Activated CD4-positive, alpha-beta T cell treated with anti-CD3 and anti-CD28 coated beads, Interleukin-2, amount 50 U/mL, for 48 hours (primary cell): ENCODE data around the gene DDX41.
"Not testable (repeated sequence)": the region's sequence is repeated elsewhere in the genome, so short reads cannot be mapped to it uniquely, and the experiment has no call there.

Experiments
- DNase-seq, 2 experiments: peaks; one replicate each; pipeline ENCODE4 v3.0.0-alpha.2; 2020

The DDX41 gene

DNA sequence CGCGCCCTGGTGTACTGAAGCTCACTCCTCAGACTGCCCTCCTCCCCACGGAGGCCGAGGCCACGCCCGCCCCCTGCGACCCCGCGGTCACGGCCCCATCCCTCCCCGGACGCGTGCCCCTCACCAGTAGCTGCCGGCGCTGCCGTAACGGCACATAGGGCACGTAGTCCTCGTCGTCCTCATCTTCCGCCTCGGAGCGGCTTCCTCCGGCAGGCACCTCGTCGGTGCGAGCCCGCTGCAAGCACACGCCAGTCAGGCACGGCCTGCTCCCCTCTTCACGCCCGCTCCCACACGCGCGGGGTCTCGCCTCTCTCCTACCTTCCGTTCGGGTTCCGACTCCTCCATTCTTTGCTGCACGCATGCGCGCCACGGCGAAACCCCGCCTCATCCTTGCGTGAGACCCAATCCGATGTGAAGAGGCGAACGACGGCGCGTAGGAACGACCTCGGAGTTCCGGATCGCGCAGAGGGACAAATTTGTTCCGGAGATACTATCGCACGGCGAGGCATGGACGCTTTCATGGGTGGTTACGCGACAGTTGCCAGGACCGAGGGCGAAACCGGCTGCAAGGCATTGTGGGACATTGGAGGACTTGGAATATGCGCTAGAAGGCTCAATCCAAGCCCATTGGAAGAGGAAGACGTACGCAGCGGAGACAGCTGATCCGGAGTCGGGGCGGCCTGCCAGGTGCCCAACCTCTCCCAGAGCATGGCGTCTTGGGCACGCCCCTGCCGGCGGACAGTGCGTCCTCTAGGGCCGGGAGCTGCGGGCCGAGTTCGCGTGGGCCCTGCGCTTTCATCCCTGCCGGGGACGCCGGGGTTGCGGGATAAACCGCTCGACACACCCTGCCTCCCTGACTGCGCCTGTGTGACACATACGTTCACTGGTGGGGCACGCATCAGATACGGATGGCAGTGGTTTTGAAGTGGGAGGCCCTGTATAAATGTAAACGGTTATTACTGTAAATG is at the start of gene DDX41:
DDX41 (minus strand) TSS at position 361 of the 968 bp plus-strand sequence; CDS start at position 345, 16 bp downstream.
- DNase-seq, result peak; percentile 95 to 97

DNA sequence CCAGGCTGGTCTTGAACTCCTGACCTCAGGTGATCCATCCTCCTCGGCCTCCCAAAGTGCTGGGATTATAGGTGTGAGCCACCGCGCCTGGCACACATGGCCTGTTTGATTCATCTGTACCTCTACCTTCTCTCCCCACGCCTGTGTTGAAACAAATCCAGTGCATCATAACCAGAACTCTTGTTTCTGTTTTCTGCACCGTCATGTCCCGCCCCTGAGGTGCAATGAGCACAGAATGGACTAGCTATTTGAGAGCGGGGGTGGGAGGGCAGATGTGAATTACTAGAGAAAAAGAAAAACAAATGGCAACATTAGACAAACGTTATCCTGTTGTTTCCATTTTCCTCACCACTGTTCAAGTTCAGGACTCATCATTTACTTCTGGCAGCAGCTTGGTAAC is 48.3 kb upstream of the DDX41 start:
- no peak for DNase-seq

DNA sequence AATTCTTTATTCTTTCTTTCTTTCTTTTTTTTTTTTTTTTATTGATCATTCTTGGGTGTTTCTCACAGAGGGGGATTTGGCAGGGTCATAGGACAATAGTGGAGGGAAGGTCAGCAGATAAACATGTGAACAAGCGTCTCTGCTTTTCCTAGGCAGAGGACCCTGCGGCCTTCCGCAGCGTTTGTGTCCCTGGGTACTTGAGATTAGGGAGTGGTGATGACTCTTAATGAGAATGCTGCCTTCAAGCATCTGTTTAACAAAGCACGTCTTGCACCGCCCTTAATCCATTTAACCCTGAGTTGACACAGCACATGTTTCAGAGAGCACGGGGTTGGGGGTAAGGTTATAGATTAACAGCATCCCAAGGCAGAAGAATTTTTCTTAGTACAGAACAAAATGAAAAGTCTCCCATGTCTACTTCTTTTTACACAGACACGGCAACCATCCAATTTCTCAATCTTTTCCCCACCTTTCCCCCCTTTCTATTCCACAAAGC is 42.7 kb upstream of the DDX41 start:
- DNase-seq, result not testable (repeated sequence)

DNA sequence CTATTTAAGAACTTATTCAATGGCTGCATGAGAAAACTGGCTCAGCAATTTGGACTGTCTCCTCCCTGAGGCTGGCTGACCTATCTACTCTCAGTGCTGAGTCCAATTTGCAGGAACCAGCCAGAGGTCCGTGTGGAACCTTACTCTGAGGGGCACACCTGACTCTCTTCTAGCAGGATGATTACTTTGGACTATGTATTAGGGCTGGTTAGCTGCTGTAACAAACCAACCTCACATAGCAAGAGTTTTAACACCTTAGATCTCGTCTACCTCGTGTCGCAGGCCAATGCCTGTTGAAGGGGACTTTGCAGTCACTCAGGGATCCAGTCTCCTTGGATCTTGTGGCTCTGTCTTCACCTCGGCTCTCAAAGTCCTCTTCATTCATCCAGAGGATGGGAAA is 41.0 kb upstream of the DDX41 start:
- DNase-seq, result no peak

DNA sequence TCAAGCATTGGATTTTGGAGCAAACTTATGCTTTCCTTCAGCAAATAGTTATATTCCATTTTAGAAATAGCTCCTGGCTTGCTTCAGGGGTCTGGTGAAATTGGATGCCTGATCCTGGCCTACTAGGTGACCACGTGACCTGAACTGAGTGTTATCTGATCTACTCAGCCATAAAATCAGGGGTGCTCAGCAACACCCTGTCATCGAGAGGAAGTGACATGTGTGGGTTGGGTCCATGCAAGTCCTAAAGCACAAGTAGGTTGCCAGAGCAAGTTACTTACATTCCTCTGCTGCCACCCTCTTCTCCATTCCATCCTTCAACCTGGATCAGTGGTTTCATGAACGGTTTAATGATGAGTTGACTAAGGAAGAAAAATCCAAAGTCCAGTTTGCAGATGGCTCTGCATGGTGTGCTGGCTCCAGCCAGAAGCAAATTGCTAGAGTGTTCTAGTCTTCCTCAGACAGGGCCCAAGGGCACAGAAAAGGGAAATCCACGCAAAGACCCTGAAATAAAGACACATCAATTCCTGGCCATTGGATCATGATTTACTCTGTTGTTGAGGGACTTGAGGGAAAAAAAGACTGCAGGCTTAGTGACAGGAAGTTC is 40.4 kb upstream of the DDX41 start:
- no peak for DNase-seq

DNA sequence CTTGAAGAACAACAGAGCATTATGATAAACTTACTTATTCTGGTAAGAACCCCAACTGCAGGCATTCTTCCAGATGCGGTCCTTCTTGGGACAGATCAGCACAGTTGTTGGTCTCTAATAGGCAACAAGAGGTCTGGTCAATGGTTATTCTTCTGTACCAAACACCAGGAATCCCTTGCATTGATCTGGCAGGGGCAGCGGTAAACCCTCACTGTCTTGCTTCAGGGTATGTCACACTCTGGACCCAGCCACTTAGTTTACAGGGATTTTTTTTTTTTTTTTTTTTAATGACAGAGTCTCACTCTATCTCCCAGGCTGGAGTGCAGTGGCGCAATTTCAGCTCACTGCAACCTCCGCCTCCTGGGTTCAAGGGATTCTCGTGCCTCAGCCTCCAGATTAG is 38.9 kb upstream of the DDX41 start:
- no peak for DNase-seq

DNA sequence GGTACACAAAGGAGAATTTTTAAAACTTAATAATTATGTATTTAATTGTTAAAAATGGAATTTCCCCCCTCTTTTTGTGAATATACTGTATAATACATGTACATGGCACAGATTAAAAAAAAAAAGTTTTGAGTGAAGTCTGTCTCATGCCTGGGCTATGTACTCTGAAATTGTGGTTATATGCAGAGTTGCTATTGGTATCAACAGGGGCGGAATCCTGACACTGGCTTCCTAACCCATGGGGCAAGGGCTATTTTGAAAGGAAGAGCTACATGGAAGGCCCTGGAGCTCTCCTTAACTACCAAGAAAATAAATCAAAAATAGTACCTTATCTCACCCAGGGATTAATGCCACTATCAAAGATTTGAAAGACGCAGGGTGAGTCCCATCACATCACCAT is 38.5 kb upstream of the DDX41 start:
- DNase-seq, result no peak

DNA sequence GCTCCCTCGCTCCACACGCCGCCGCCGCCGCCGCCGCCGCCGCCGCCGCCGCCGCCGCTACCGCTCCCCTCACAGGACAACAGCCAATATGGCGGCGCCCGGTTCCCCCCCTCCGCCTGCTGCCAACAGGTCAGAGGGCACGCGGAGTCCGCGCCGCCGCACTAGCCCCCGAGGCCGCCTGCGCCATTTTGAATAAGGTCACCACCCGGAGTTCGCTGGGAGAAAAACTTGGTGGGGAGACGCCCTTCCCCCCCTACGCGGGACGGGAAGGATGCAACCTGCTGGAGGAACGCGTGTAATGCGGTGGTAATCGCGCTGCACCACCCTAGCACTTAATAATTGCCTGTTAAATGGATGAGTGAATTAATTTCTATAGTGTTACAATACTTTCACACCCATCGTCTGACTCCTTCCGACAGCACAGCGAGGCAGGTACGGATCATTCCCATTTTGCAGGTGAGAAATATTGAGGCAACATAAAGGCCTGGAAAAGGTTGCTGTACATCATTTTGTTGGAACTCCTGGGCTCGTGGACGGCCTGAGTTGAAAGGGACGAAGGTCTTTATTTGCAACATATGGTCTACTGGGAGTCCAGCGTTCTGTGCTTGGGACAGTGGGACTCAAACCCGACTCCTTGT is 37.8 kb upstream of the DDX41 start, which contains the start of gene FAM193B:
FAM193B (minus strand) TSS at position 90 of the 638 bp plus-strand sequence. CDS start 105 bp downstream, outside the sequence.
- peak; percentile 97 to 98 for DNase-seq

DNA sequence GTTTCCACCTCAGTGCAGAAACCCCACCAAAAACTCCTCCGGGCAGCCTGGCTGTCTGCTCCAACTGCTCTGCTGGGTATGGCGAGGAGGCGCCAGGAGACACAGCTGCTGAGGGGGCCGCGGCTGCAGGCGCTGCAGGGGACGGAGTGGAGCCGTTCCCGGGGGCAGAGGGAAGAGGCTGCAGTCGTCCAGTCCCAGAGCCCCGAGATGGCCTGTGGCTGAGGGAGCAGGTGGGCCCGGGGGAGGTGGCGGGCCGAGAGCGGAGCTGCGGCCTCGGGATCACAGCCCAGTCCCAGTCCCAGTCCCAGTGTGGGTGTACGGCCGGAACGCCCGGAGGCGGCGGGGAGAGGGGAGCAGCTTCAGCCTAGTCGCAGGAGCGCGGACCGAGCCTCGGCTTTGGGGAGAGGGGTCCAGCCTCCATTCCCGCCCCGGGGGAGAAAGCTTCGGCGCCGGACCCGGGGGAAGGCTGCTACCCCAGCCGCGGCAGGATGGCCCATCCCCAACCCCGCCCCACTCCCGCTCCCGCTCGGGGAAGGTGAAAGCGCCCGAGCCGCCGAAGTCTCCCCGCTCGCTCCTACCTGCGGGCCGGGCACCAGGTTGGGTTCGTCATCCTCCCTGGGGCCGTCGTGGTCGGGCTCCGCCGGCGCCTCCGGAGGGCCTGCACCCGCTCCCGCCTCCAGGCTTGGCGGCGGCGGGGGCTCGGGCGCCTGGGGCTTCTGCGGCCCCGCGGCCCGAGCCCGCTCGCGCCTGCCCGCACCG is 37.1 kb upstream of the DDX41 start:
- DNase-seq, result peak; percentile 52 to 60

DNA sequence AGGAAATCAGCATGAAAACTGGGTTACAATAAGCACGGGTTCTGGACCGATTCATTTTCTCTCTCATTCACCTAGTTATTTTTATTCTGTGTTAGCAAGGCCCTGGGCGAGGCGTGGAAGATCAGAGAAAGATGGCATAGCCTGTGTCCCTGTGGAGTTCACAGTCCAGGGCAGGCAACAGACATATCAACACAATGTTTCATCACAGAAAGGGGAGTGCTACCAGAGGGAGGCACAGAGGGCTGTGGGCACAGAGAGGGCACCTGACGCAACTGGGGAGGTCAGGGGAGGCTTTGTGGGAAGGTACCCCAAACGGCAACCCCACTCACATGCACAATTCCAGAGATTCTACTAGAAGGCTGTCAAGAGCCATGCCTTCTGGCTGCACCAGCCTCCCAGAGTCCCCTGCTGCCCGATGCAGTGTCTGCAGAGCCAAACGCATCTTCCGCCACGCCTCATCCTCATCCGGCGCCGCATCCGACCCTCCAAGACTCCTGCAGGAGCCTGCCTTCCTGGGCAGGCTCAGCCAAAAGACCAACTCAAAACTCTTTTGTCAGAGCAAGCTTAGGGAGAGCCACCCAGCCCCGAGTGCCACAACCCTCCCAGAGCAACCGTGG is 36.2 kb upstream of the DDX41 start:
- no peak for DNase-seq

DNA sequence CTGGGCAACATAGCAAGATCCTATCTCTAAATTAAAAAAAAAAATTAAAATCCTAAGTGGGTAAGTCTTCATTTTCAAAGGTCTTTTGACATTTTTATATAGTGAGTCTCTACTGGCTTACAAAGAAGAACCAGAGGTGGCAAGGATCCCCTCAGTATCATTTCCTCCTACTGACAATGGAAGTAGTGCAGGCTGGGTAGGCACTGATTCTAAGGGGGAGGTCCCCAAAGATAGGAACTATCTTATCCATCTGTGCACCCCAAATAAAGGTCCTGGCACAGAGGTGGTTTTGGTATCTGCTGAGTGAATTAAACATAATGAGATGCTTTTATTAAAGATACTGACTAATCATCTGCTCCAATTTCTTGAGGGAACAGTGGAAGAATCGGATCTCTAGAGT is 33.4 kb upstream of the DDX41 start:
- DNase-seq, result no peak

DNA sequence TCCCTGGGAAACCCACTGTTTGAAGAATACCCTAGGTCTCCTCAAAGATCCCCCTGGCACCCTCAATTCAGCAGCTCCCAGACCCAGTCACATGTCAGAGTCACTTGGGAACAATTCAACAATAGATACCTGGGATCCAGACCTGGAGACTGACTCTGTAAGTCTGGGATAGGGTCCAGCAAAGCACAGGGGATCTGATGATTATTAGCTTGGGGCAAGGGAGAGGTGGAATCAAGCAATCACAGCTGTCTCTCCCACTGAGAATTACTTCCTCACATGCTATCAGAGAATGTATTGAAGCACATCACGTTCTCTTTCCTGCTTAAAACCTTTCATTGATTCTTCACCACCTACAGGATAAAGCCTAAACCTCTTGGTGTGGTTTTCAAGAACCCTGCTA is 31.7 kb upstream of the DDX41 start:
- no peak for DNase-seq

DNA sequence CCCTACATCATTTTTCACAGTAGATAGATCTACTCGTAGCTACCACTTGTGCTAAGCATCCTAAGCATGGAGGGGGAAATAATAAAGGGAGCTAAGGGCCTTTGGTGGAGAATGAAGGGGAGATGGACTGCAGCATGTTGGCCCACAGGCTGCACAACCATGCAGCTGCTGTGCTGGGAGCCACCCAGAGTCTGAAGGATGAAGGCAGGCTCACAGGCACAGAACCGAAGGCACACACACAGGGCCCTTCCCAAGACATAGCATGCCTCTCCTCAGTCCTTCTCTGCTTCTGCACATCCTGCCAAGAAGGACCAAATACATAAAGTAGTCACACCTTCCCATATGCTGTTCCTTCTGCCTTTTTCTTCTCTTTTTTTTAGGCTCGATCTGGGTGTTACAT is 31.0 kb upstream of the DDX41 start:
- no peak for DNase-seq

DNA sequence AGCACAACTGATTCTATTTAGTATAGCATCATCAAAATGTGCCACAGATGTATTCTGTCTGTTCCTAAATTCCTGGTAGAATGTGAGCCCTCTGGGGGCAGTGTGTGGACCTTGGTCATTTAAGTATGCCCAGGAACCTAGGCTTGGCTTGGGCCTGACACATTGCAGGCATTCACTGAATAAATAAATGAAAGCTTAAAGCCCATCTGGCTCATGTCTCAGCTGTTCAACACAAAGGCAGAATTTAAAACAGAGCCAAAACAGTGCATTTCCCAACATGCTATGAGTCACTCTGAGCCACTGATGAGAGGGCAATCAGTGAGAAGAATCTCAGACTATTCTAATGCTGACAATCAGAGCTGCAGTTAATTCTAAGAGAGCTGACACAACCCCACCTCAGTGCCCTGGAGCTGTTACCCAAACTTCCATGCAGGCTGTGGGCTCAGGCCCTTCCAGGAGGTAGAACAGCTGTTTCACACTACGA is 29.5 kb upstream of the DDX41 start:
- no peak for DNase-seq

DNA sequence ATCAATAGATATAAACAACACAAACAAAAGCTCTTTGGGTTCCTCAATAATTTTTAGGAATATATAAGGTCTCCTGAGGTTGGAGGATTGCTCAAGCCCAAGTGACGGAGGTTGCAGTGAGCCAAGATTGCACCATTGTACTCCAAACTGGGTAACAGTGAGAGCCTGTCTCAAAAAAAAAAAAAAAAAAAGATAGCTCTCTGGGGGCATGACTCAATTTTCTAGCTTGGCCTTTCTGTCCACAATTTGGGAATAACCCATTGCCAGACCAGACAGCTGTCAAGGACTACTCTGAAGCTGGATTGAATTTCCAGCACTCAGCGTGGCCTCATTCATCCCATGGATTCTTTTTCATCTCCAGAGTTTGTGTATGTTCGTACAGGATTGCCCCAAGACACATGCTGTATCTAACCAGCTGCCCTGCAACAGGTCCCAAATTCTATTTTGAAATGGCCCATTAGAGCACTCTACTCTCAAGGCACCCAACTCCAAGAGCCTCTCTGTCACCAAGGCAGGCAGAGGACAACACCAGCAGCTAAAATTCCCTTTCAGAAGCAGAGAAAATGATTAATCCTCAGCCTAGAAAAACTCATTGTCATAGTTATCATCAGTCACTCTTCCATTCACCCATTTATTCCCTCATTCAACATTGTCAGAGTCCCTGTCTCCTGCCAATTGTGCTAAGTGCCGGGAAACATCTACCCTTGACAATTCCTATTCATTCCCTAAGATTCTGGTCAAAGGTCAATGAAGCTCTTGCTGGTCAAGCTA is 28.9 kb upstream of the DDX41 start:
- no peak for DNase-seq

DNA sequence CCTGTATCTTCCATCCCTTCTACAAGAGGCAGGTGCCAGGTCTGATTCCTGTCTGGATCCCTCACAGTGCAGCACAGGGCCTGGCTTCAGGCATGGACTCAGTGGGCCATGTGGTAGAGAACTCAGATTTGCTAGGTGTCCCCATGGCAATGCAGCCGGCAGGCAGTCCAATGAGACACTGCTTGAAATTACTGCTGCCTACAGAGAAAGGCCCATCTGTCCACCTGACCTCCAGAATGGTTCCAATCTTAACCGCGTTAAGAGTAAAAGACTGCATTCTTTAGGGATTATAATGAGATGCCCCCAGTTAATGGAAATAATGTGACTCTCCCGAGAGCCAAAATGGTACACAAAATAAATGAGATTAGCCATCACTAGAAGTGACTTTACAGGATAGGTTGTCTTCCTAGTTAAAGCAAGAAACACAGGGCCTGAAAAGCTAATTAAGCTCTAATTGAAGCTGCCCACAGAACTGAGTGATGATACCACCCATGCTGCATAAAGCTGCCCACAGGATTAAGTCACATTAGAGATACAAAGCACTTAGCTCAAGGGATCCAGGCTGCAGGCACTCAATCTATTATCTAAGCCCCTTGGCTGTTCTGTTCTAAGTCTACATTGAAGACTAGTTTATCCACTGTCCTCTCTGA is 26.2 kb upstream of the DDX41 start:
- no peak for DNase-seq

DNA sequence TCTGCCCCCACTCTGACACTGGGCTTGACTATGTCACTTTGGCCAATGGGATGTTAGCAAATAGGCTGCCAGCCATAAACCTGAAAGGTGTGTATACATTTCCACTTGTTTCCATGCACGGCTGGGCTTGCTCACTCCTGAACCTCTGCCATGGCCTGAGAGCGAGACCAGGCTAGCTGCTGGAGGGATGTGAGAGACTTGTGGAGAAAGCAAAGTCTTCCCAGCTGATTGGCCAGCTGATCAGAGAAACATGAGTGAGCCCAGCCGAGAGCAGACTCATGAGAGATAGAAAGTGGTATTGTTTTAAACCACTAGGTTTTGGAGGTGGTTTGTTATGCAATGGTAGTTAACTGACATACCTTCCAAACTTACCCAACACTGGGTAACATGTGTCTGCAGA is 23.7 kb upstream of the DDX41 start:
- no peak for DNase-seq

DNA sequence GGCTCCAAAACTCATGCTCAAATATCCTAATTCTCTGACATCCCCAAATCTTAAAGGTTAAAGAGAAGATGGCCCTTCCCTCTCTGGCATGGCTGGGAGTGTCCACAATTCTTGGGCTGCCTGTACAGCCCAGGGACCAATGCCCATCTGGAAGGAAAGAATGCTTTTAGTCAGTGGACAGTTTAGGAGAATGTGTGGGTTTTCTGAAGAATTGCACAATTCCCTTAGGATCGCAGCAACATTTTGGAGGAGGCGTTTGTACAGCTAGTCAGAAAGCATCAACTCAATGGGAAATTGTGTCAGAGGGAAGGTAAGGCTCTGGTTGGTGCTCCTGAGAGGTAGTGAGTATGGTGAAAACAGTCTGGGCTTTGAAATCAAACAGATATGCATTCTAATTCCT is 22.6 kb upstream of the DDX41 start:
- no peak for DNase-seq

DNA sequence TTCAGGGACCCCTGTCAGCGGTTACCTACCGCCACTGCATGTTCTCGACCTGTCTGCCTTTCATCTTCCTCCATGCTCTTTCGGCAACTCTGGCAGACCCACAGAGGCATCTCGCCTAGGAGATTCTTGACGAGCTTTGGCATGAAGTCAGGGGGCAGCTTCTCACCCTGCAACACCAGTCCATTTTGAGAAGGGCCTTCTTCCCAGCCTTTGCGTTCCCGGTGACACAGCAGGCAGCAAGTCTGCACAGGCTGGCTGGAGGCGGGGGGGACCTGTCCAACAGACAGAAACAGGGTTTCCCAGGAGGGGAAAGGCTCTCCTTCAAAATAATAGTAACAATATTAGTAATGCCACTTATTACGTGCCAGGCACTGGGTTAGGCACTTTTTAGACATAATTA is 22.1 kb upstream of the DDX41 start:
- DNase-seq, result no peak
